NK-92 (cell line): ENCODE results near the gene PIP4K2C.
"Not testable (repeated sequence)": the region's sequence is repeated elsewhere in the genome, so short reads cannot be mapped to it uniquely, and the experiment has no call there.

ENCODE experiments used
- DNase-seq: peaks from one replicate; lab custom pipeline; 2025; ENCODE audit not compliant: unreplicated experiment; lab: John Stamatoyannopoulos, UW

The PIP4K2C gene

GRCh38 chr12:57558864-57559263, 32.1 kb upstream of the PIP4K2C start:
- no peak for DNase-seq

GRCh38 chr12:57560516-57560915, 30.5 kb upstream of the PIP4K2C start:
- no peak for DNase-seq

- not testable (repeated sequence) for DNase-seq
Measured at GRCh38 chr12:57561117-57561516, 29.9 kb upstream of the PIP4K2C start.

GRCh38 chr12:57563358-57563757, 27.6 kb upstream of the PIP4K2C start:
- DNase-seq: no peak

- no peak for DNase-seq
Measured at GRCh38 chr12:57564178-57564740, 26.7 kb upstream of the PIP4K2C start.

- DNase-seq: no peak
Measured at GRCh38 chr12:57568838-57569237, 22.2 kb upstream of the PIP4K2C start.

- no peak for DNase-seq
Measured at GRCh38 chr12:57569858-57570257, 21.1 kb upstream of the PIP4K2C start.

- DNase-seq: not testable (repeated sequence)
Measured at GRCh38 chr12:57570438-57570837, 20.6 kb upstream of the PIP4K2C start.

GRCh38 chr12:57571926-57572762, 18.8 kb upstream of the PIP4K2C start:
- DNase-seq: no peak

GRCh38 chr12:57574795-57575194, 16.2 kb upstream of the PIP4K2C start:
- no peak for DNase-seq

- DNase-seq: no peak
Measured at GRCh38 chr12:57575771-57576612, 15.0 kb upstream of the PIP4K2C start.

- DNase-seq: no peak
Measured at GRCh38 chr12:57576613-57577160, 14.3 kb upstream of the PIP4K2C start.

GRCh38 chr12:57577981-57578758, 12.8 kb upstream of the PIP4K2C start:
- no peak for DNase-seq

GRCh38 chr12:57579011-57579410, 12.0 kb upstream of the PIP4K2C start:
- DNase-seq: no peak

GRCh38 chr12:57579677-57580465, 11.1 kb upstream of the PIP4K2C start:
- DNase-seq: no peak

- no peak for DNase-seq
Measured at GRCh38 chr12:57580466-57580795, 10.6 kb upstream of the PIP4K2C start.

GRCh38 chr12:57581802-57582201, 9.2 kb upstream of the PIP4K2C start:
- no peak for DNase-seq

- no peak for DNase-seq
Measured at GRCh38 chr12:57582440-57582839, 8.6 kb upstream of the PIP4K2C start.

- no peak for DNase-seq
Measured at GRCh38 chr12:57583008-57583831, 7.8 kb upstream of the PIP4K2C start.
